GM12891 (cell line): ENCODE measurements around the gene TSPYL1.
"Not testable (repeated sequence)": the region's sequence is repeated elsewhere in the genome, so short reads cannot be mapped to it uniquely, and the experiment has no call there.

Experiments
- DNase-seq: peaks from one replicate; pipeline ENCODE4 v3.0.0; 2011; ENCODE audit warnings: low spot score; ENCODE audit not compliant: insufficient read length
- FAIRE-seq: peaks from 2 replicates; lab custom pipeline; 2011; peaks lifted over from hg19 to GRCh38; lab: Jason Lieb, UNC
- PAX5 ChIP-seq: IDR thresholded peaks from 2 replicates; pipeline ENCODE4 v1.6.1; 2011; ENCODE audit warnings: low read length, moderate library complexity, mild to moderate bottlenecking; ENCODE audit not compliant: insufficient read depth, severe bottlenecking
- POLR2A ChIP-seq: IDR thresholded peaks from 2 replicates; pipeline ENCODE4 v1.6.1; 2011; ENCODE audit warnings: low read depth, low read length, control low read depth
- POLR2AphosphoS5 ChIP-seq: IDR thresholded peaks from 2 replicates; pipeline ENCODE4 v1.6.1; 2011; ENCODE audit warnings: low read depth, low read length, control low read depth
- POU2F2 ChIP-seq: IDR thresholded peaks from 2 replicates; pipeline ENCODE4 v1.6.1; 2011; ENCODE audit warnings: low read depth, mild to moderate bottlenecking, control low read depth, low read length, moderate library complexity
- SPI1 ChIP-seq: IDR thresholded peaks from 2 replicates; pipeline ENCODE4 v1.6.1; 2011; ENCODE audit warnings: low read depth, low read length, control low read depth
- TAF1 ChIP-seq: IDR thresholded peaks from 2 replicates; pipeline ENCODE4 v1.6.1; 2011; ENCODE audit warnings: low read depth, low read length, control low read depth

The TSPYL1 gene

DNA sequence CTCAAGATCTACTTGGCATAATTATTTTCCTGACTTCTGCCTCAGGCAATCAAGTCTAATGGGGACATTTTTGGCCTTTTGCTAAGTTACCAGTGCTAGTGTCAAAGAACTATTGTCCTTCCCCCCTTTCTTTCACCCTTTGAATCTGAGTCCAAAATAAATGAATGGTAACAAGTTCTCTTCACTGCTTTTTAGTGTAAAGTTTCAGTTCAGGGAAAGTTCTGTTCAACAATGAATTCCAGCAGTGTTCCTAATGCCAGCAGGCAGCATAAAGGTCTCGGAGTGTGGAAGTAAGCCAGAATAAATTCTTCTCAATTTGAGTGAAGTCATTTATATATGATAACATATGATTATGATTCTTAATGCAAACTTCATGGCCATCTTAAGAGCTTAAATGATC lies 20.8 kb upstream of the TSPYL1 start:
- FAIRE-seq: no peak

DNA sequence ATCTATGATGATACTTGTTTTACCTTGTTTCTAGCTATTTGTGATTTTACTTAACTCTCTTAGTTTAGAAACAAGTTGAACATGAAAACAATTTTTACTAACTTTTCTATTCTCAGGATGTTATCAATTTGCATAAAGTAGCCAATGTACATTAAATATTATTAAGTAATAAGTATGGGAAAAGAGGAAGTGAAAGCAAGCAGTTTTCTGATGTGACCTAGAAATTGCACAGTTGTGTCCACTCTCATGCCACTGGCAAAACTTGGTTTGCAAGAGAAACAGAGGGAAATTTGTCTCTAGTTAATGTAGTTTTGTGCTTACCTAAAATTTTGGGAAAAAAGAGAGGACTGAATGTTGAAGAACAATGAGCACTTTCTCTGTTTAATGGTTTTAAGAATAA lies 19.2 kb upstream of the TSPYL1 start:
- TF ChIP-seq POLR2A: no peak
- TF ChIP-seq SPI1: peak; percentile 89
- FAIRE-seq (no peak), DNase-seq (no peak)

More for the DNA sequence above, 20.8 kb upstream of the TSPYL1 start:
- TF ChIP-seq POLR2A (no peak), SPI1 (no peak), TAF1 (no peak), POLR2AphosphoS5 (no peak), POU2F2 (no peak), PAX5 (no peak)
- no peak for DNase-seq

DNA sequence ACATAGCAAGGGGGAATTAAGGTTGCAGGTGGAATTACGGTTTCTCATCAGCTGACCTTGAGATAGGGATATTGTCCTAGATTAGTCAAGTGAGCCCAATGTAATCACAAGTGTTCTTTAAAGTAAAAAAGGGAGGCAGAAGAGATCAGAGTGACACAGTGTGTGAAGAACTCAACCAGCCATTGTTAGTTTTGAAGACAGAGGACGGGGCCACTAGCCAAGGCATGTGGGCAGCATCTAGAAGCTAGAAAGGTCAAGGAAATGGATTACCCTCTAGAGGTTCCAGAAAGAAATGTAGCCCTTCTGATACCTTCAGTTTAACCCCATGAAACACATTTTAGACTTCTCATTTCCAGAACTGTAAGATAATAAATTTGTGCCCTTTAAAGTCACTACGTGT lies 18.5 kb upstream of the TSPYL1 start:
- no peak for DNase-seq
- FAIRE-seq: peak; percentile 48
- TF ChIP-seq TAF1: no peak
- TF ChIP-seq POLR2A: no peak
- TF ChIP-seq SPI1: no peak
- TF ChIP-seq POLR2AphosphoS5: no peak
- TF ChIP-seq PAX5: no peak
- TF ChIP-seq POU2F2: no peak

DNA sequence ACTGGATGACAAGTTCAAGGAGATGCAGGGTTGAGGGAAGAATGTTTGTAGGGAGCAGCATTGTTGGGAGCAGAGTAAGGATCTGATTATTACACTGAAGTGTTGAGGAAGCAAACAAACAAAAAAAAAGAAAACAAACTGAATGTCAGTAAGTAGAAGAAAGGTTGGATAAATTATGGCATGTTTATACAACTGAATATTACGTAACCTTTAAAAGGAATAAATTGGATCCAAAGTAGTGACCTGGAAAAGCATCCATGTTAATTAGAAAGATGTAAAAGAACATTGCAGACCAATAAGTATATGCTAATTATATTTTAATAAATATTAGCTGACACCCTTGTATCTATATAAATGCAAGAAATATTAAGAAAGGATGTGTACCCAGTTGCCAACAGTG lies 12.8 kb upstream of the TSPYL1 start:
- FAIRE-seq (no peak), DNase-seq (no peak)
- TF ChIP-seq PAX5: no peak
- TF ChIP-seq TAF1: no peak
- no peak for TF ChIP-seq POLR2A
- TF ChIP-seq POLR2AphosphoS5: no peak
- no peak for TF ChIP-seq POU2F2
- TF ChIP-seq SPI1: no peak

DNA sequence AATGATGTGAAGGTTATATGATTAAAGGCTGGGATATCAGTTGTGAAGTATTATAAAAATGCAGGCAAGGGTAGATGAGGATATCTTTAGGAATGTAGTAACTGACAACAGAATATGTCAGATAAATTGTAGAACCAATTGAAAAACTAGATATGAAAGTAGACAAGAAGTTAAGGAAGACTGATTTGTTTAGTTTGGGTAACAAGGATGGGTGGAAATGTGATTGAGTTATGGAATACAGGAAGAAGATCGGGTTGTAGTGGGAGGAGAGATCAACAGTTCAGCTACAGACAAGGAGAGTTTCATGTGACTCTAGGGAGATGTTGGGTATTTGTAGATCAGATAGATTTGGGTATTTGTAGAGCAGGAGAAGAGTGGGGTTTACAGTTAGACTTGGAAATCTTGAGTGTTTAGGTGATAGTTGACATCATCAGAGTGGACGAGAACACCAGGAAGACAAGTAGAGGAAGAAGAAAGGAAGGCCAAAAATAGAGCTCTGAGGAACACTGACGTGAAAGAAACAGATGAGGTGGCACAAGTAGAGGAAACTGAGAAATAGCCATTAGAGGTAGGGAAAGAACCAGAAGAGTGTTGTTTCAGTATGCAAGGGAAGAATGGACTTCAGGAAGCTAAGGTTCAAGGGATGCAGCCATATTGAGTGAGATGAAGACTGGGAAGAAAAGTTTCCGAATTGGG lies 12.1 kb upstream of the TSPYL1 start:
- no peak for FAIRE-seq
- DNase-seq: no peak

DNA sequence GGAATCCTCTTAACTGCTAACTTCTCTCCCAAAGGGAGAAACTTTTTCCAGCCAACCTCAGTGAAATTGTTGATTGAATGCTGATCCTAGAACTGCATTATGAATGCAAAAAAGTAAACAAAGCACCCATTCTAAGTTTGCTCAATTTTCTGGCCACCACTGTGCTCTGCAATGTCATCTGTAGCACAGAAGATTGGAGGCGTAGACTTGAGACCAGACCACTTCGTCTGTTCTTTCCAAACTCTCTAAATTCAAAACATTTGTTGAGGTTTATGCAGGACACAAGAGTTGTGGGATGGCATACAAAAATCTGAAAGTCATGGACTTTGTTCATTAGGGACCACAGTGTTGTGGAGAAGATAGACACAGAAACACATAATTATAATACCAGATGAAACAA lies 11.1 kb upstream of the TSPYL1 start:
- FAIRE-seq: no peak
- DNase-seq: no peak
- TF ChIP-seq TAF1: no peak
- TF ChIP-seq POLR2A: no peak
- no peak for TF ChIP-seq PAX5
- TF ChIP-seq POLR2AphosphoS5: no peak

More for the DNA sequence above, 12.1 kb upstream of the TSPYL1 start:
- TF ChIP-seq POLR2AphosphoS5: no peak
- no peak for TF ChIP-seq PAX5
- no peak for TF ChIP-seq POU2F2
- no peak for TF ChIP-seq TAF1
- no peak for TF ChIP-seq POLR2A

DNA sequence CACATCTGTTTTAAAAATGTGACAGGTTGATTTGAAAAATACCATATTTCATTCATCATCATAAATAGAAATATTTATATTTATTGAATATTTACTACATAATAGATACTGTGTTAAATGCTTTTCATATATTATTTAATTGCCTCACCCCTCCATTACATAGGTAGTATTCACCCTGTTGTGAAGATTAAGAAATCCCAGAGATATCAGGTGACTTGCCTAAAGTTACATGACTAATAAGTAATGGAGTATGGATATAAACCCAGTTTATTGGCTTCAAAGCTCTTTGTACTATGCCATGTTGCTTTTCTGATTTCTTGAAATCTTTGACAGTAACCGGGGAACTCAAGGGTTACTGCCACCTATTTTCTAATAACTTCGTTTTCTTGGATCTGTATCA lies 10.1 kb upstream of the TSPYL1 start:
- TF ChIP-seq TAF1: no peak
- TF ChIP-seq POLR2A: no peak
- no peak for TF ChIP-seq PAX5
- no peak for TF ChIP-seq POU2F2
- no peak for DNase-seq
- no peak for FAIRE-seq

DNA sequence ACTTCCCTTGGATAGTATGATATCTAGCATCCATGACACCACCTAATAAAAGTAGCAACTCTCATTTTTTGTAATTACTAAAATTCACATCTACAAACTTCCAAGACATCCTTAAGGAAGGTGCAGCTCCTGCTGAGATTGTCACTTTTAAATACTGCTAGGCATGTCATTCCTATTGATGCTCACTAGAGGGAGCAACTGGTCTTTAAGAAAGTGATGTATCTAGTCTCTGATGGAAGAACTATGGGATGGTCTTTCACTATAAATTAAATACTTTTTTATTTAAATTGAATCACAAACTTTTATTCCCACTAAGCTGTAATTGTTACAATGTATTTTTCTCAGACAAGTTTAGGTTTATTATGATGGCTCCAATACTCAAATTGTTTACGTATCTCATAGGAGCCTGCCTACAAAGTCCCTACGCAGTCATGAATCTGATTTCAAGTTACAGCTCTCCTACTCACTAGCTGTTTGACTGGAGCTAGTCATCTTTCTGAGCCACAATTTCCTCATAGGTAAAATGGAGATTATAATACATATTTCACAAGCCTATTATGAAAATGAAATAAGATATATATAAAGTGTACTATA lies 8.1 kb upstream of the TSPYL1 start:
- peak; percentile 86 for FAIRE-seq
- TF ChIP-seq TAF1 (no peak), POLR2AphosphoS5 (no peak), PAX5 (no peak), POLR2A (no peak)

DNA sequence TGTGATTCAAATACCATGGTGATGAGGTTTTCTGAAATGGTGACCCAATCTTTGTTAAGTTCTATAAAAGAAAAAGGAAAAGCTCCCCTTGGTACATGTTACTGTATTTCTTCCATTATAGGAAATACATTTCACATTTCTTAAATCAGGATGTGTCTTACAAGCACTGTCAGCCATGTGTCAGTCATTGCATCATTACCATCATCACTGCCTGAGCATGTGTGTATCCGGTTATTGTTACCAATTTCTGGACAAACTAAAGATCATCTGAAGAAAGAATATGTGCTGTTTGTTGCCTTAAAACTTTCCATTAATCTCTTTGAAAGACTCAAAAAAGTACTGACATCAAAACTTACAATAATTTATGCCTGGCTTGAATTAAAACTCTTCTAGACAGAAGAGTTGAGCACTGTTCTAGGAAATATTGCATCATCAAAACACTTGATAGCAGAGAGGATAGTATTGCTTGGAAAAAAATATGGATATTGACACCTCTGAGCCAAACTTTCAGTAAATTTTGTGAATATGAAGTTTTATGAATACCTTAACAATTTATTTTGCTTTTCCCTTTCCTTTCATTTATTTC lies 7.1 kb upstream of the TSPYL1 start:
- no peak for DNase-seq
- TF ChIP-seq TAF1: no peak
- TF ChIP-seq POLR2A: no peak
- no peak for TF ChIP-seq PAX5
- TF ChIP-seq SPI1: no peak
- no peak for TF ChIP-seq POU2F2
- TF ChIP-seq POLR2AphosphoS5: no peak
- peak; percentile 9 for FAIRE-seq

More for the DNA sequence above, 8.1 kb upstream of the TSPYL1 start:
- DNase-seq: no peak

DNA sequence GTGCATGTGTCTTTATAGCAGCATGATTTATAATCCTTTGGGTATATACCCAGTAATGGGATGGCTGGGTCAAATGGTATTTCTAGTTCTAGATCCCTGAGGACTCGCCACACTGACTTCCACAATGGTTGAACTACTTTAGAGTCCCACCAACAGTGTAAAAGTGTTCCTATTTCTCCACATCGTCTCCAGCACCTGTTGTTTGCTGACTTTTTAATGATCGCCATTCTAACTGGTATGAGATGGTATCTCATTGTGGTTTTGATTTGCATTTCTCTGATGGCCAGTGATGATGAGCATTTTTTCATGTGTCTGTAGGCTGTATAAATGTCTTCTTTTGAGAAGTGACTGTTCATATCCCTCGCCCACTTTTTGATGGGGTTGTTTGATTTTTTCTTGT lies 5.3 kb upstream of the TSPYL1 start:
- DNase-seq, FAIRE-seq: not testable (repeated sequence)
